ENCODE measurements around the gene TSPAN32. TPM values are rescaled to one million over a fixed set of nuclear protein-coding genes. Genes with fewer than 3 reads are reported as not detected.

TSPAN32 gene
- total RNA-seq, 1 donor from 2014 or later, result 15.0 TPM

GRCh38 chr11:2366276-2366675 is 64.5 kb downstream of the TSPAN32 start:
- ATAC-seq, result no peak
- peak; percentile 63 for DNase-seq (ENCODE audit: missing footprints)
- intact Hi-C loops (cut with DNase I), result no loop called here

GRCh38 chr11:2366733-2367132 is 64.9 kb downstream of the TSPAN32 start:
- no peak for ATAC-seq
- DNase-seq (ENCODE audit: missing footprints), result no peak
- intact Hi-C loops (cut with DNase I), result no loop called here

GRCh38 chr11:2367266-2368160 is 65.7 kb downstream of the TSPAN32 start:
- ATAC-seq (peak; percentile 4), DNase-seq (ENCODE audit: missing footprints) (peak; percentile 62)
- intact Hi-C loops (cut with DNase I), result no loop called here

Other genes starting within 250 kb of the TSPAN32 start
- 80.9 TPM for gene IGF2, start 162.6 kb upstream of the TSPAN32 start, total RNA-seq
- not detected for gene INS, start 140.8 kb upstream of the TSPAN32 start, total RNA-seq
- gene TH, start 130.2 kb upstream of the TSPAN32 start, total RNA-seq, result not detected
- 0.24 TPM for gene ASCL2, start 31.4 kb upstream of the TSPAN32 start, total RNA-seq
- gene C11orf21, start 95 bp upstream of the TSPAN32 start, total RNA-seq, result 47.1 TPM
- 531 TPM for gene CD81, start 75.3 kb downstream of the TSPAN32 start, total RNA-seq
- gene TSSC4, start 98.7 kb downstream of the TSPAN32 start, total RNA-seq, result 31.4 TPM
- gene TRPM5, start 142.5 kb downstream of the TSPAN32 start, total RNA-seq, result not detected
- gene KCNQ1, start 143.0 kb downstream of the TSPAN32 start, total RNA-seq, result 40.0 TPM